Muscle of back (tissue), 11 donors: ENCODE measurements around the gene ITSN1. TPM values are rescaled to one million over a fixed set of nuclear protein-coding genes. Genes with fewer than 3 reads are reported as not detected.
A peak's percentile ranks its signal among the peaks of the same experiment; 100 is the strongest.

Source experiments
- DNase-seq, 3 donors: peaks; one replicate each; pipeline versions ENCODE4 v3.0.0 to v3.0.0-alpha.2; 2013
- polyA plus RNA-seq, 10 donors: library from polyadenylated mRNA; unstranded; fragments of 120-200 nt; gene quantifications; one replicate each; pipeline ENCODE4 v1.2.1, GENCODE V29; 2013; ENCODE audit not compliant: insufficient read length in 10 of 10

The ITSN1 gene
- polyA plus RNA-seq, 10 donors, result 29.9 to 44.9 (median 35.4) TPM

DNA sequence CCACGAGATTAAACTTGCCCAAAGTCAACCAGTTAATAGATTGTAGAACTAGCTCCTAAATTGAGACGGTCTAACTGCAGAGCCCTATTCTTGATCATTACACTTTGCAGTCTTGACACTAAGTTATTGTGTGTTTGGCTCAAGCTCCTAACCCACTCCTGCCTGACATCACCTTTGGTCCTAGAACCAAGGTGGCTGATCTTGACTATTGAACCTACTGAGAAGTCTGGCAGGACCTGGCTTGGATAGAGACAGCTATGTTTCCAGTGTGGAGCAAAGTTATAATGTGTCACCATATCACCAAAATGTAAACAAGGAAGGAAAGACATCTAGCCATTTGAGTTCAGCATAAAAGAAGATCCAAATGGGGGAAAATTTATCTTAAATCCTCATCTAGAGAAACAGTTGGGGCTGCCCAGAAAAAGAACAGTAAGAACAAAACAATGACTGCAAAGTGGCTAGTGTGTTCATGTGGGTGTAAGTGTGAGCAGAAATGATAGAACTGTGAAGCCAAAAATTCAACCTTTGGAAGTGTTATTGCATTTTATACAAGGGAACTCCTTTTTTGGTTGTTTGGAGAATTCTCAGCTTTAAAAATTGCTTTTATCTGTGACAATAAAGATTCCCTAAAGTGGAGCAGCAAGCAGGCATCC lies 166.5 kb downstream of the ITSN1 start:
- DNase-seq, result no peak

DNA sequence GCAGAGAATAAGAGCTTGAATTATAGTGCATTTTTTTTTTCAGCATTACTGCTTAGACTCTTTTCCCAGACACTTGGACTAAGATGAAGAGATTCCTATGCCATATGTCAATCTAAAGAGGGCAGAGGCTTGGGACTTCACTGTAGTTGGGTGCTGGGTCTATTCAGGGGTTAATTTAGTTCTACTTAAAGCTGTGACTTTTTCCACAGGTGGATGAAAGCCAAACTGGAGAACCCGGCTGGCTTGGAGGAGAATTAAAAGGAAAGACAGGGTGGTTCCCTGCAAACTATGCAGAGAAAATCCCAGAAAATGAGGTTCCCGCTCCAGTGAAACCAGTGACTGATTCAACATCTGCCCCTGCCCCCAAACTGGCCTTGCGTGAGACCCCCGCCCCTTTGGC lies 168.5 kb downstream of the ITSN1 start:
- peak in 1 of 3 donors; percentile 55 for DNase-seq

DNA sequence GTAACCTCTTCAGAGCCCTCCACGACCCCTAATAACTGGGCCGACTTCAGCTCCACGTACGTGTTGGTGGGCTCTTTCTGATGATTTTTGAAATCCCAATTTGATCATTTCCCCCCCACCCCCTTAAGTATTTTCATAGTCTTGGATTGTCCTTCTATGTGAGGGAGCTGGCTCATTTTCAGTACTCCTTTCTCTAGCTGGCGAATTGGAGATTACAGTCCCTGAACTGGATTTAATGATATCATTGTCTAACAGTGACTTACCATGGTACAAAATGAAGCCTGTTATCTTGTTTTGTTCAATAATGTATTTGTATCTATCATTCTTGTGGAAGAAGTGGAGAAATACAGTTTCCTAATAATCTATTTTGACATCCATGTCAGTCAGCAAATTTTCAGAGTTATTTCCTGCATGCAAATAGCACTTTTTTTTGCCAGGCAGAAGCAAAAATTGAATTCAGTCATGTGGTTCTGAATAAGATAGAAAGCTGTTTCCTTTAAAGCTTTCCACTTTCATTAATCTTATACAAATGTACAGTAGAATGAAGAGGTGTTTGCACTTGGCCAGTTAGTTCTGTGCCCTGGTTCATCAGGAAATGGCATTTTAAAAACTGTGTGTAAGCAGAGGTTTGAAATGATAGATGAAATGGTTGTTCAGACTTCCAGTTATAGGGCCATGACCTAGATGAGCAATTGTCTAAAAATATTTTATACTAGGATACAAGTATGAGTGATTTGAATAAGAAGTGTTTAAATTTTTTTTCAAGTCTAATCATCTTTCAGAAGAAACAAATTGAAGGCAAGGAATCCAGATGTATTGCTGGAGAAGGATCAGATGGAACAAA lies 169.1 kb downstream of the ITSN1 start:
- DNase-seq, result no peak

DNA sequence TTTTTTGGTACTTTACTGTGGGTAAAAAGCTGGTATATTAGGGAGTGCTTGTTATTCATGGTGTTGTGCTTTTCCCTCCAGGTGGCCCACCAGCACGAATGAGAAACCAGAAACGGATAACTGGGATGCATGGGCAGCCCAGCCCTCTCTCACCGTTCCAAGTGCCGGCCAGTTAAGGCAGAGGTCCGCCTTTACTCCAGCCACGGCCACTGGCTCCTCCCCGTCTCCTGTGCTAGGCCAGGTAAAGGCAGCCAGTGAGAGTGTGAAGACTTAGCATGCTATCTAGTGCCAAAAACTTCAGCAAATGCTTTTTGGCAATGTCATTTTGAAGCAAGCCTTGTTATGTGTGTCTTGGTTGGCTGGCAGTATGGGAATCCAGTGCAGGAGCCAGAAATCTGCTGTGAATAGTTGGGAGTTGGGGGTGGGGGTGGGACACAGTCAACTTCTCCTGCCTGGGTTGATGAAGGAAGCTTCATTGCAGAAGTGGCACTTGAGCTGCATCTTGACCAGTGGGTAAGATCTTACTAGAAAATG lies 171.6 kb downstream of the ITSN1 start:
- DNase-seq, result no peak

DNA sequence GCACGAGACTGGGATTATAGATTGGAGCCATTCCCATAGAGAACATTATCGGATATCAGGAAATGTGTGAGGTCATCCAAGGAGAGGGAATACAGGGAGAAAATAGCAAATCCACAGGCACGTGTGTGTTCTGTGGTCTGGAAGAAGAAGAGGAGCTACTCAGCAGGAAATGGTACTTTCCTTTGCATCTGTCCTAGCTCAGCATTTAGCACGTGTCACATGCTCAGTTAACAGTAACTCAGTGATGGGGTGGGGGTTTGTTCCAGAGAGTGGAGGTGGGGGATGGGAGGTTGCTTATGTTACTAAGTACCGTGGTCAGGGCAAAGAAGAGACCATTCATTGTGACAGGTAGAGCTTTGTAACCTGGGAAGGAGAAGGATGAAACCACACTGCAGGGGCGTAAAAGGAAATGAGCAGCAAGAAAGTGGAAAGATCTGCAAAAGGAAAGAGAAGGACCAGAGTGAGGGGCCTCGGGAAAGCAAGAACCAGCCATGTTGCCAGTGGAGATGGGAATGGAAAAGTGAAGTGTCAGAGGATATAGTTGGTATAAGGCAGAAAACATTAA lies 172.9 kb downstream of the ITSN1 start:
- DNase-seq, result peak in 1 of 3 donors; percentile 28

DNA sequence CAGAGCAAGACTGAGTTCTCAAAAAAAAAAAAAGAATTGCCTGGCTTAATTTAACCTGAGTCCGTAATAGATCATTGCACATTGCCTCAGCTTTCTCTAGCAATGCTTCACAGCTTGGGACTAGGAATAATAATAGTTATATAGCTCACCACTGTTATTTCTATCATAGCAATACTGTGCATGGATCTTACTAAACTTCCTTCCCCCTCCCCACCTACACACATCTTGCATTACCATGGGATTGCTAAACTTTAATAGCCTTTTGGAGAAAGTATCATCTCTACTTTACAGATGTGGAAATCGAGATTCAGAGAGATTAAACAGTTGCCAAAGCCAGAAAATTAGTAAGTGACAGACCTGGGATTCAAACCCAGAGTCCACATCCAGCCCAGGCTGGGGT lies 173.9 kb downstream of the ITSN1 start:
- DNase-seq, result no peak

DNA sequence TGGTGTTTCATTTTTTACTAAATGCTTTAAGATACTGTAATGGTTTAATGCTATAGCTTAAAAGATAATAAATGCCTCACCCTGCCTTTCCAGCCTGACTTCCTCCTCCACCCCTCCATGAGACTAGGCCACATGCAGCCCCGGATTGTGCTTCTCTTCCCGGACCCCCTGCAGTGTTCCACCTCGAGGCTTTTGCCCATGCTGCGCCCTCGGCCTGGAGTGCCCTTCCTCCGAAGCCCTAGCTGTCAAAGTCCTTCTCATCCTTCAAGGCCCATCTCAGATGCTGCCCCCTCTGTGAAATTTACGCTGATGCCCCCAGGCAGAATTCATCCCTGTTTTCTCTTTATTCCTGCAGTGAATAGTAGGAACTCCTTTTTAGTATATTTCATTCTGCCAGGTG lies 174.8 kb downstream of the ITSN1 start:
- DNase-seq, result no peak

DNA sequence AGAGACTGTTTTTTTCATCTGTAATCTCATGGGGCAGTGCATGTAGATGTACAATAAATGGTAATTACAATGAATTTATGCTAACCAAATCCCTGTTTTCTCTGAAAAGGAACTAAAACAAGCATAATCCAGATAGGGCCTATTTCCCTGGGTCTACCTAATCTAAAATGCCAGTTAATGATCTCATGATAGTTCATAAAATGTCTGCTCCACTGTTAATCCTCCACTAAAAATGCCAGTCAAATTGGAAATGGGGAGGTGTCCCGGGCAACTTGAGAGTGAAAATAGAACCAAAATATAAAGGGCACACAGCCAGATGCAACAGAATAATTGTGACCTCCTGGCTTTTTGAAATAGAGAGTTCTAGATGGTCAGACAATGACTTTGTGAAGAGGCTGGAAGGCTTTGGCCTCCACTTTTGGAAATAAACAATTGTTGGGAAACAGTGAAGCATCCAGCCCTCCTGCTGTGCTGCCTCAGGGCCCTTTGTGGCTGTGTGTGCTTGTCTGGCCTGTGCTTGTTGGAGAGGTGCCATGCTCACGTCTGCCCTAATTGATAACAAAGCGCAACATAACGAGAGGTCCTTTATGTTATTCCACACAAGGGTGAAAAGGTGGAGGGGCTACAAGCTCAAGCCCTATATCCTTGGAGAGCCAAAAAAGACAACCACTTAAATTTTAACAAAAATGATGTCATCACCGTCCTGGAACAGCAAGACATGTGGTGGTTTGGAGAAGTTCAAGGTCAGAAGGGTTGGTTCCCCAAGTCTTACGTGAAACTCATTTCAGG lies 175.6 kb downstream of the ITSN1 start:
- DNase-seq, result no peak

DNA sequence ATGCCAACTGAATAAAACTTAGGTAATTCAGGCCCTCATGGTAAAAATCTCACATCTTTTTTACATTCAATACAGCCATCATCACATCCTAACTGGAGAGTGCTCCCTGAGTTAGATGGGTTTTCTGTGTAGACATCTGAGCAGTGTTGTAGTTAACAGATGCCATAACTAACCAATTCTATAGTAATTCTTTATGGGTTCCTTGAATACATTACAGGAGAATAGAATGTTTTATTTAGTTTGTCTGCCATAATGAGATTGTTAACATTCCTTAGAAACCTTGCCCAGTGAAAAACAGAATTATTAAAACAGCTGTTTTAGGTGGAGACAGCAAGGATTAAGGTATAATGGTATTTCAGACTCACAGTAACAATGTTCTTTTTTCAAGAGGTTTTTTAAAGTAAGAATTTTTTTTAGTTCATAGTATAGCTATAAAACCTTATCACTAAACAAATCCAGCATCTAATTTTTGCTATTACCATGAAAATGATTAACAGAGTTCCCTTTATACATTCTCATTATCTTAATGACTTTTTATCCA lies 178.0 kb downstream of the ITSN1 start:
- no peak for DNase-seq

DNA sequence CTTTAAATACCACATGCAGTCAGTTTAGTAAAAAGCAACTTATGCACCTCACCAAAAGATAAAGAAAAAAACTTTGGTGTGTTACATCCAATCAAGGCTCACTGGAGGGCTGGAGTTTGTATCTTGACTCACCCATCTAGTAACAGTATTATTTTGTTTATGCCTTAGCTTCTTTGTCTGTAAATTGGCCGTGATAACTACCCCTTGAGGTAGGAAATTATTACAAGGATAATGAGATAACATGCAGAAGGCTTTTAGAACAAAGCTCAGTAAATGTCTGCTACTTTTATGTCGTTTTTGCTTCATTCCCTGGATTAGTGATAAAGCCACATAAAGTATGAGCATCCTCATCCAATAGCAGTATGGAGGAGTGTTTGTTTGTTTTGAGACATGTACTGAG lies 178.5 kb downstream of the ITSN1 start:
- no peak for DNase-seq

DNA sequence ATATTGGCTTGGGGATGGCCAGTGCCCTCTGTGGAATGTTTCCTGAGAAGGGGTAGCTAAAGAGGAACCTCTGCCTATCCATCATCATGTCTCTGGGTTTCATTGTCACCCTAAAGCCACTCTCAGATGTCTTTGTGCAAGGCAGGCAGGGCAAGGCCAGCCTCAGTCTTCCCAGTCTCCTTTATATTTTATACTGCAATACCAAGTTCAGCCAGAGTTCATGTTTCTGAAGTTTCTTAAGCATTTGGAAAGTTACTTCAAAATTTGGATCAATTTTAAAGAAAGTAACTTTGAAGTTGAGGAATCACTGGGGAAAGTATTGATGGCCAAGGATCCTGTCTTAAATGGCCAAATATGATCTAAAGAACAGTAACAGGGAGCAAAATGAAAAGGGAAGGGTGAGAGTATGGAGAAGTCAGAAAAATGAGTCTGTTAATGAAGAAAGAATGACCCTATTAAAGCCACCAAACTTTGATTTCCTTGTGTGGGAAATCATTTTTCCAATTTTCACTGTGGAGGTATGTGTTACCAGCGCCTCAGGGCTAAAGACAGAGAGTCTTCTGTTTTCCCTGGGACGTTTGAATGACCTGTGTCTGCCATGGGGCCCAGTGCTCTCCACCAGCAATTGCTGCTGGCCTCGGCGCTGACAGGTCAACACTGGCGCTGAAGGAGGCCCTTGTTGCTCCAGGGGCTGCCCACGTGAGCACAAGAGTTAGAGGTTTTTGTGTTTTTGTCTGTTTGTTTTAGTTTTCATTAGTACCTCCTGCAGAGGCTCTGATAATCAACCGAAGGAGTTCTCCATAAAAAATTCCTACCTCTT lies 179.4 kb downstream of the ITSN1 start:
- DNase-seq, result peak in 2 of 3 donors; percentile 63 to 76

DNA sequence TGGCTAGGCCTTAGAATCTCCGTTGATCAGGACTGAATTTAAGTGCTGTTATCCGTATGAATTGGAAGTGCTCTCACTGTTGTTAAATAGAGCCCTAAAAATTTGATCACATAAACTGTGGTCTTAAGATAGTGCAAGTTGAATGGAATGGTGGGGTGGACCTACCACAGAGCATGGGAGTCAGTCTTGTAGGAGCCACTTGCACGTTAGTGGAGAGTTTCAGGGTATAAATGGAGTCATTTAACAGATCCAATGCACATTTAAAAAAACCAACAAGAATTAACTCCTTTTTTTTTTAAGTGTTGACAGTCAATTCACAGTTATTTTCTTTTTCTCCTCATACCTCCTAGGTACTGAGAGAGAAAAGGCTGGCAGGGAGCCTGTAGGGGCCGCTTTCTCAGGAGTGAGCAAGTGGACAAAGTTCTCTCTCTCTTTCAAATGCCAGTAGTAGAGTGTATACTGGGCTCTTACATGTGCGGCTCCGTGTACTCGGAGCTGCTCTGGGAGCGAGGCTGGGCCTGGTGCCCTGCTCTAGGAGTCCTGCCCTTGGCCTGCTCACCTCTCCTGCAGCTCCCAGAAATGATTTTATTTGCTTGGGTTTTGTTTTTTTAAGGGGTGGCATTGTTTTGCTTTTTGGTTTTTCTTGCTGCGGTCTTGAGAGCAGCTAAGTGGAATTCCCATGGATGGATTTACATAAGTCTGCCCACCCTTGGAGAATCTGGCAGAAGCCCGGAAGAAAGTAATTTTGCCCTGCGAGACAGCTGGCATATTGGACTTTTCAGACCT lies 182.0 kb downstream of the ITSN1 start:
- peak in 1 of 3 donors; percentile 58 for DNase-seq

DNA sequence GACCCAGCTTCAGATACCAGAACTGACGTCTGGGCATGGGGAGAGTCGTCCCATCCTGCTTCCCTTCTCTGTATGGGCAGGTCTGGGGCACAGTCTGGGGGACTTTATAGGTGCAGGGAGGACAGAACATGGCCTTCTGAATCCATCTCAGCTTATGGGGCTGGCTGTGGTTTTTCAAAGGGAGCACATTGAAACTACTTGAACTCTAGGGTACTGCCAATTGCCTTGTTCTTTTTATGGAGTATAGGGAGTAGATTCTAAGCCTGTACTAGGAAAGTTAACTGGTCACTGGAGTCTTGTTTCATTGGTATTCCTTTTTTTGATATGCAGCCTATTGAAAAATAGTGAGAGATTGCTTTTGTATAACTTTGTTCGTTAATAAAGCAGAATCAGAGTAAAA lies 183.1 kb downstream of the ITSN1 start:
- DNase-seq, result no peak

DNA sequence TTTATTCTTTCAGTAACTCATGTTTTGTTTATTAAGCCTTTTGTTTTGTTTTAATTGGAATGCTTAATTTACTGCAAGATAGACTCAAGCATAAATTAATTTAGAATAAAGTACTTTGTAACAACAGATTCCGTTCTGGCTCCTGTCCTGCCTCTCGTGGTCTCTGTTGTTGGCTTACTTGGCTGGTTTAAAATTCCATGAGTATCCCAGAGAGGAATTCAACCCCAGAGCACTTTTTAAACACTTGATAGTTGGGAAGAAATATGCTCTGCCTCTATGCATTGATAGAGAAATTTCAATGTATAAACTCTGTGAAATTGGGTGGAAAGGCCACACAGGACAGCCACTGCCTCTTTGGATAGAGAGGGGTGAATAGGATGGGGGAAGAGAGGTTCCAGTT lies 183.6 kb downstream of the ITSN1 start:
- DNase-seq, result peak in 2 of 3 donors; percentile 53 to 62

DNA sequence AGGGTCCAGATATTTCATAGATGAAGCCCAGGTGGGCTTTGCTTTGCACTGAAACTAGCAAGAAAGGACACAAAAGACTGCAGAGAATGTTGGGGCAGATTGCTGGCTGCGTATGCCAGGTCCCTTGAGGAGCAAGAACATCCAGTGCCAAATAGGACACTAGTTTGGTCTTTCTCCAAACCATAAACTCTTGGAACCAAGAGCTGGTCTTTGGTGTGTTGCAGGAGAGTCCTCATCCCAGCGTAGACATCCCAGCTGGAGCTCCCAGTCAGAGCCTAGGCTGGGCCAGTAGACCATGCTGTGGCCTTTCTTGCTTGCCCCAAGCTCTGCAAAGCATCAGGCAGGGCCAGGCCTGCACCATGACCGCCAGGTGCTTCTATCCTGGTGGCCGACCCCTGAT lies 185.8 kb downstream of the ITSN1 start:
- no peak for DNase-seq

DNA sequence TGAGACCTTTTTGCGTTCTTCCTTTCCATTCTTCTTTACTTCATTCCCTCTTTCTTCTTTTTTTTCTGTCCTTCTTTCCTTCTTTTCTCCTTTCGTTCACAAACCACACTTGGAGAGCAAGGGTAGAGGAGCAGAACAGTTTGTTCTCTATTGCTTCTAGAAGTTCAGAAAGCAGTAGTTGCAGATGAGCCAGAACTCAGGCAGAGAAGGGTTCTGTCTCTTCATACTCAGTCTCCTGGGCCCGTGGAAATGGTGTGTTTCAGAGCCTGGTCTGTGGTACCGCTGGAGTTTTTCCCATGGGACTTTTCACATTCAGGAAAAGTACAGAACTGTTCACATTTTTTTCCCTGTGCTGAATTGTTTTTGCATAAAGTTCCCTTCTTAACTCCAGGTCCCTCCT lies 186.3 kb downstream of the ITSN1 start:
- DNase-seq, result no peak

DNA sequence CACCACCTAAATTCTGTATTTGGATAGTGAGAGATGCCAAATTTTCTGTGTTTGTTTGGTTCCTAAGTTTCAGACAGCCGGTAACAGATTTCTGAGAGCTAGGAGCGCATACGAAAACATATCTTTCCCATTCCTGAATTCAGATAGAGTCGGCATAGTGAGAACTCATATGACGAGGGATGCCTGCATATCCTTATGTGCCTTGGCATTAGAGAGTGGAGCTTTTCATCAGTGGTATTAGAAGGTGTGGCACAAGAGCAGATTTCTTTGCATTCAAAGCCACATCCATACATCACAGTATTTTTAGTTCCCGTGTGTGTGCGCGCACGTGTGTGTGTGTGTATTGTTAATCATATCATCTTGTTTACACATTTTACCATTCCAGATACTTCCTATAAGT lies 187.5 kb downstream of the ITSN1 start:
- DNase-seq, result no peak

DNA sequence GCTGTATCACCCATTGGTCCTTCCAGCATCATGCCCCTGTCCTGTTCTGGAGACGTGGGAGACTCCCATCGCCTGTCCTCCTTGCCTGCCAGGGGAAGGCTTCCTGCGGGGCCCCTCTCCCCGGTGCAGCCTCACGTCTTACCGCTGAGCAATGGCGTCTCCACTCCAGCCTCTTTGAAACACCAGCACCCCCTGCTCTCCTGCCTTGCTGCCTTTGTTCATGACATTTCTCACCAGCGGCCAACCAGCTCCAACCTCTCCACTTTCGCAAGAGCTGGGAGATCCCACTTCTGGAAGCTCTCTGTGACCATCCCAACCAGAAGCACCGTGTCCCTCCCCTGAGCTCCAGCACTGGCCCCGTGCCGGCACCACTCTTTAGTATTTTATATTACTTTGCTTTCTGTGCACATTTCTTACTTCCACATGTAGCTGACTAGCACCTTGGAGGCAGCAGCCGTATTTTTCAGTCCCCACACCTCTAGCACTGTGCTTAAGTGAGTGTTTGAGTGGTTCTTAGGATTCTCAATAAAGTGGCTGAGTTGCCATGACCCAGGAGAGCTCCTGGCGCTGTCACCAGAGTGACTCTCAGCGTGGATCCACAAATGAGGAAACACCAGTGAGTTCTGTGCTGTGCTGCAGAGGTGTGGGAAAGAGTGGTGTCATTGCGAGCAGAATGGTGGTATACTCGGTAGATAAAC lies 189.8 kb downstream of the ITSN1 start:
- DNase-seq, result no peak

DNA sequence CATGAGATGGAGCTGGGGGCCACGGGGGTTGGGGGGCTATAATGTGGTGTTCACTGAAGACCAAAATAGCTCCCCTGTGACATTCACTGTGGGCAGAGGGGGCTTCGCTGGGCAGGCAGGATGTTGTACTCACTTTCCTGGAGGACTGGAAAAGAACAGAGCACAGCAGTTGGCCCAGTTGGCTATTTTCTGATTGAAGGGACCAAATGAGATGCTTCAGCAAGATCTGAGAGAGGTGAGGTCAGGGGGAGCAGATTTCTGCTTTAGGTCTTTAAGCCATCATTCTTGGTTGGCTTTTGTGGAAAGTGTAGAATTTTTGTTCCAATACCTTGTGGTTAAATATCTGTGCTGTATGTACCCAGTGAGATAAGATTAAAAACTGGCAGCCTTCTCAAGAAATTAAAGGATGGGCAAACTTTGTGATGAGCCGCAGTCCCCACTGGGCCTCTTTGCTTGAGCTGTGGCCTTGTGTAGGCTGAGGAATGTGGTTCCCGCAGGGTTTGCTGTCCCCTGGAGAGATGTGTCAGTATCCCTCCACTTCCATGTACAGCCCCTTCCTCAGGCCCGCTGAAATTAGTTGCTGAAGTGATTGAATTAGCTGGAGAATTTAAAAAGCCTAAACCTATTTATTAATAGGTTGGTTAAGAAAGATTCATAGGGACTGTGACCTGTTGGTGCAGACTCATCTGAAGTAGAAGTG lies 192.7 kb downstream of the ITSN1 start:
- DNase-seq, result no peak
